Islet of Langerhans (tissue), 1 donor: Measurements from ENCODE around the gene KRTAP21-2.
"Not testable (repeated sequence)": the region's sequence is repeated elsewhere in the genome, so short reads cannot be mapped to it uniquely, and the experiment has no call there.

Source experiments
- FAIRE-seq: peaks from one replicate; lab custom pipeline; 2011; peaks lifted over from hg19 to GRCh38; lab: Jason Lieb, UNC

Gene KRTAP21-2

GRCh38 chr21:30747159-30747558, at the start of gene KRTAP21-2:
TSS of gene KRTAP21-2 (minus strand) at chr21:30747259. CDS start at chr21:30747202, 57 bp downstream.
- FAIRE-seq = no peak

- FAIRE-seq = no peak
Observed at GRCh38 chr21:30793581-30794314, 46.7 kb upstream of the KRTAP21-2 start.

GRCh38 chr21:30779249-30779648, 32.2 kb upstream of the KRTAP21-2 start:
- FAIRE-seq = no peak

GRCh38 chr21:30769724-30770431, 22.8 kb upstream of the KRTAP21-2 start:
- FAIRE-seq = no peak

- no peak for FAIRE-seq
Observed at GRCh38 chr21:30760776-30761175, 13.7 kb upstream of the KRTAP21-2 start.

GRCh38 chr21:30758306-30758705, 11.2 kb upstream of the KRTAP21-2 start:
- FAIRE-seq = no peak

- not testable (repeated sequence) for FAIRE-seq
Observed at GRCh38 chr21:30755328-30755727, 8.3 kb upstream of the KRTAP21-2 start, which contains the start of gene KRTAP21-1. TSS of gene KRTAP21-1 (minus strand) at chr21:30755428. CDS start at chr21:30755378, 50 bp downstream.

GRCh38 chr21:30740462-30740861, 6.6 kb downstream of the KRTAP21-2 start:
- no peak for FAIRE-seq

- peak; percentile 89 for FAIRE-seq
Observed at GRCh38 chr21:30733026-30733425, 14.0 kb downstream of the KRTAP21-2 start.

GRCh38 chr21:30726726-30727125, 20.3 kb downstream of the KRTAP21-2 start:
- FAIRE-seq = no peak

GRCh38 chr21:30719401-30719800, 27.7 kb downstream of the KRTAP21-2 start:
- FAIRE-seq = no peak

- FAIRE-seq = peak; percentile 90
Observed at GRCh38 chr21:30718239-30718909, 28.7 kb downstream of the KRTAP21-2 start, which contains the start of gene KRTAP21-3. TSS of gene KRTAP21-3 (minus strand) at chr21:30718777. CDS start at chr21:30718759, 18 bp downstream.

GRCh38 chr21:30717105-30717504, 30.0 kb downstream of the KRTAP21-2 start:
- no peak for FAIRE-seq

- no peak for FAIRE-seq
Observed at GRCh38 chr21:30714946-30715345, 32.1 kb downstream of the KRTAP21-2 start.

GRCh38 chr21:30714456-30714855, 32.6 kb downstream of the KRTAP21-2 start:
- no peak for FAIRE-seq

GRCh38 chr21:30713766-30714165, 33.3 kb downstream of the KRTAP21-2 start:
- FAIRE-seq = no peak

GRCh38 chr21:30710499-30710898, 36.6 kb downstream of the KRTAP21-2 start:
- no peak for FAIRE-seq

GRCh38 chr21:30707409-30707808, 39.6 kb downstream of the KRTAP21-2 start:
- FAIRE-seq = no peak
